Activated T-cell treated with anti-CD3 and anti-CD28 coated beads, Interleukin-2, amount 50 U/mL, for 24 hours (primary cell): ENCODE results near the gene PCDH9.

Source experiments
- DNase-seq: peaks from one replicate; pipeline ENCODE4 v3.0.0-alpha.2; 2020
- H3K27ac Mint-ChIP-seq: 2 replicates; pipeline ENCODE4 v1.8.0; 2020; ENCODE audit warnings: mild to moderate bottlenecking, mixed read lengths
- H3K27me3 Mint-ChIP-seq: 2 replicates; pipeline ENCODE4 v1.8.0; 2020; ENCODE audit warnings: mixed read lengths
- H3K36me3 Mint-ChIP-seq: 2 replicates; pipeline ENCODE4 v1.8.0; 2020; ENCODE audit warnings: low read depth, mixed read lengths
- H3K4me1 Mint-ChIP-seq: 2 replicates; pipeline ENCODE4 v1.8.0; 2020; ENCODE audit warnings: low read depth, mixed read lengths
- H3K4me3 Mint-ChIP-seq: 2 replicates; pipeline ENCODE4 v1.8.0; 2020; ENCODE audit warnings: mild to moderate bottlenecking, moderate library complexity, mixed read lengths
- H3K9me3 Mint-ChIP-seq: 2 replicates; pipeline ENCODE4 v1.8.0; 2020; ENCODE audit warnings: mixed read lengths

PCDH9 gene

GRCh38 chr13:66528180-66528579 lies 702.0 kb downstream of the PCDH9 start:
- no peak for DNase-seq
- Mint-ChIP-seq H3K36me3 (no peaks in the 10 kb centered on the region), H3K9me3 (no peaks in the 10 kb centered on the region), H3K27ac (no peak overlapping the region), H3K4me3 (no peak overlapping the region), H3K4me1 (no peaks in the 10 kb centered on the region), H3K27me3 (no peaks in the 10 kb centered on the region)

DNA sequence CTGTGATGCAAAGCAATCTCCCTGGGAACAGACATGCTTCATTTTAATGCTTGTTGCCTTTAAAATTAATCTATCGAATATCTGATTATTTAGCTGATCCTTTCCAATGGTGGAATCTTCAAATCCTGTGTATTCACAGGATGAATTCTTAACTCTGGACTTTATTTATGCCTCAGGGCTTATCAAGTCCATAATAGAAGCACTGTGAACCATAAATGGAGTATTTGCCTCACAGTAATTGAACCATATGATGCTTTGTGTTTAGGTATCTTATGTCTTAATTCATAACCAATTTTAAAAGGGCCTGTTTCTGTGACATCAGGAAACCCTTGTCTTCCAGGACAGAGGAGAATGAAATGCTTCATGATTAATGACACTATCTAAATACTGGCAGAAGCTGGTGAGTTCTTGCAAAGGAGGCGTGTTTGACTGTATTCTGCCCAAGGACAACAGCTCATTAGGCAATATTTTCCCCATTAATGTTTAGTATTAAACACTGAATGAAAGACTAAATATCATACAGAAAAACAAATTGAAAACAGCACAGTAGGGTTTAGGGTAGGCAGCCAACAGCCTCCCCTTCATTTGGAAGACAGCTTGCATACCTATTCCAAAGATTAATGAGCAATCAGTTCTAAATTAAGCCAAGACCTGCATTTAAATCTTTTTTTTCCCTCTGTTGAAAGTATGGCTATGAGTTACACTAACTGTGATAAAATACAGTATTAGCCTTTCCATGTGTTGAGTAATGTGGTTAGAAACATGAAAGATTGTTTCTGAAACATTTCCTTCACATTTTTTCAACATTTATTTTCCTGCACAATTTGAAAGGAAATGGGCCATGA lies 709.4 kb downstream of the PCDH9 start:
- H3K4me3 Mint-ChIP-seq: no peak overlapping the region
- H3K36me3 Mint-ChIP-seq: no peaks in the 10 kb centered on the region
- H3K27ac Mint-ChIP-seq: no peak overlapping the region
- no peak for DNase-seq
- H3K9me3 Mint-ChIP-seq: no peaks in the 10 kb centered on the region
- H3K27me3 Mint-ChIP-seq: no peaks in the 10 kb centered on the region
- no peaks in the 10 kb centered on the region for H3K4me1 Mint-ChIP-seq

DNA sequence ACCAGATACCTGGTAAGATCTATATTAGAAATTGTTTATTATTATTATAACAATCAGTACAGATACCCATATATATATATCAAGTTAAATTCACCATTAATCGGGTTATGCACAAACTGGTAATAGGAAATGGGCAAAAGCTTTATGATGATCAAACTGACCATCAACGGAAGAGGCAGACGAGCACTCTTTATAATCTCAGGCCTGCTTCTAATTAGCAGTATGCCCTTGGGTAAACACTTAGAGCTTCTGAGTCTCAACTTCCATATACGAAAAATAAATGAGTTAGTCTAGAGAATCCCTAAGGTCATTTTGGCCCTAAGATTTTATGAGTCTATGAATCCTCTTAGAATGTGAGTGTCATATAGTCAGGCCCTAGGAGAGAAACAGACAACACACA lies 710.9 kb downstream of the PCDH9 start:
- Mint-ChIP-seq H3K9me3 (no peaks in the 10 kb centered on the region), H3K27me3 (no peaks in the 10 kb centered on the region), H3K36me3 (no peaks in the 10 kb centered on the region), H3K27ac (no peak overlapping the region), H3K4me3 (no peak overlapping the region), H3K4me1 (no peaks in the 10 kb centered on the region)
- no peak for DNase-seq

- no peak overlapping the region for H3K4me3 Mint-ChIP-seq
- no peaks in the 10 kb centered on the region for H3K9me3 Mint-ChIP-seq
- H3K36me3 Mint-ChIP-seq: no peaks in the 10 kb centered on the region
- DNase-seq: no peak
- H3K27ac Mint-ChIP-seq: no peak overlapping the region
- peaks cover 1% of the 10 kb centered on the region for H3K4me1 Mint-ChIP-seq
- no peaks in the 10 kb centered on the region for H3K27me3 Mint-ChIP-seq
These were observed 712.1 kb downstream of the PCDH9 start for GRCh38 chr13:66518068-66518467.

DNA sequence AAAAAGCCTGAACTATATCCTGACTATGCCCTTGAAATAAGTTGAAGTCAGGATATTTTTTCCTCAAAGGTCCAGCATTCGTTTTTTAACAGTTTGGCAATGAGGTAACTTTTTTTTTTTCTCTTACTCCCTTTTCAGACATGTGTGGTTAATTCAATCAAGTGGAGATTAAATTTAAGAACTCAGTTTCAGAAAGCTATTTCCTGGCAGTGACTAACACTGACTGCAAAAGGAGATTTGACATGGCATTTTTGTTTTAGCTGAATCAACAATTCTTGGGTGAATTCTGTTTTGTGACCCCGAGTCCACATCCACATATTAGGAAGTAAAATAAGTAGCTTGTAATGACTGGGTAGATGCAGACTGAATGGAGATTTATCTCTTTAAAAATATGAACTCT lies 716.4 kb downstream of the PCDH9 start:
- no peak overlapping the region for H3K27ac Mint-ChIP-seq
- H3K27me3 Mint-ChIP-seq: no peaks in the 10 kb centered on the region
- H3K36me3 Mint-ChIP-seq: no peaks in the 10 kb centered on the region
- H3K4me3 Mint-ChIP-seq: no peak overlapping the region
- H3K4me1 Mint-ChIP-seq: peaks cover 1% of the 10 kb centered on the region
- peaks cover 3% of the 10 kb centered on the region for H3K9me3 Mint-ChIP-seq
- no peak for DNase-seq

- Mint-ChIP-seq H3K4me3 (no peak overlapping the region), H3K9me3 (peaks cover 18% of the 10 kb centered on the region), H3K4me1 (peaks cover 4% of the 10 kb centered on the region), H3K27me3 (no peaks in the 10 kb centered on the region), H3K36me3 (no peaks in the 10 kb centered on the region), H3K27ac (no peak overlapping the region)
- DNase-seq: no peak
These were observed 721.0 kb downstream of the PCDH9 start for GRCh38 chr13:66509175-66509574.

- no peak for DNase-seq
- Mint-ChIP-seq H3K9me3 (peaks cover 18% of the 10 kb centered on the region), H3K4me3 (no peak overlapping the region), H3K36me3 (no peaks in the 10 kb centered on the region), H3K4me1 (peaks cover 2% of the 10 kb centered on the region), H3K27ac (no peak overlapping the region), H3K27me3 (no peaks in the 10 kb centered on the region)
These were observed 721.8 kb downstream of the PCDH9 start for GRCh38 chr13:66508153-66508909.

DNA sequence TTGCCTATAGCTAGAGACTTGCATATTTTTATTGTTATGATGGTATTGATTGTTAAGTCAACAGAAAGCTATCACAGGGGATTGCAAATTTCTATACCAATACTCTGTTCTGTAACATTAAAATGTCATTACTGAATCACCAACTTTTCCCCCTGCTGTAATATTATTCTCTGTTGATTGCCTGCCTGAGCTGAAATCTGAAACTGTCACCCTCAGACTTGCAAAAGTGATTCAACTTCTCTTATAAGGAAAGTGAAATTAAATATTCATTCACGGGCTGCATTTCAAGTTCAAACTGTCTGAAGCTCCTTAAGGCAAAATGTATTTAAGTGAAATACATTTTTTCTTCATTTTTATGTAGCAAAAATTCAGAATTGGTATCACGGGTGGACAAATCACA lies 723.2 kb downstream of the PCDH9 start:
- Mint-ChIP-seq H3K27me3 (no peaks in the 10 kb centered on the region), H3K9me3 (peaks cover 18% of the 10 kb centered on the region), H3K4me3 (no peak overlapping the region), H3K27ac (no peak overlapping the region), H3K36me3 (no peaks in the 10 kb centered on the region), H3K4me1 (peaks cover 2% of the 10 kb centered on the region)
- no peak for DNase-seq

GRCh38 chr13:66506051-66506777 lies 723.9 kb downstream of the PCDH9 start:
- Mint-ChIP-seq H3K27ac (no peak overlapping the region), H3K4me3 (no peak overlapping the region), H3K36me3 (no peaks in the 10 kb centered on the region), H3K9me3 (peaks cover 15% of the 10 kb centered on the region), H3K4me1 (peaks cover 2% of the 10 kb centered on the region), H3K27me3 (no peaks in the 10 kb centered on the region)
- no peak for DNase-seq

DNA sequence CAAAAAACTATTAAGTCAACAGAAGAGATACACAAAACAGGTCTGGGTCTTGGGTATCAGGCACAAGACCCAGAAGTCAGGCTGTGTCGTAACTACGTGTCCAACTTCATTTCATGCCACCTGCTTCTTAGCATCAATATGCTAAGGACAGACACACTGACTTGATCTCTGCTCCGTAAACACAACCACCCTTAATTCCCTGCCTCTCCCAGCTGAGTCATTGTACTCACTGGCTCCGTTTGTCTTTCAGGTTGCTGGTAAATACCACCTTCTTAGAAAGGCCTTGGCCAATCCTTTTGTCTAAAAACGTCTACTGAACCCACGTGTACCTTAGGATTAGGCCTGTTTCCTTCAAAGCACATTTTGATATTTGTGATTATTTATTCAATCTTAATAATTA lies 726.2 kb downstream of the PCDH9 start:
- no peak overlapping the region for H3K4me3 Mint-ChIP-seq
- H3K36me3 Mint-ChIP-seq: no peaks in the 10 kb centered on the region
- H3K9me3 Mint-ChIP-seq: peaks cover 15% of the 10 kb centered on the region
- no peak for DNase-seq
- no peak overlapping the region for H3K27ac Mint-ChIP-seq
- H3K27me3 Mint-ChIP-seq: no peaks in the 10 kb centered on the region
- peaks cover 2% of the 10 kb centered on the region for H3K4me1 Mint-ChIP-seq

DNA sequence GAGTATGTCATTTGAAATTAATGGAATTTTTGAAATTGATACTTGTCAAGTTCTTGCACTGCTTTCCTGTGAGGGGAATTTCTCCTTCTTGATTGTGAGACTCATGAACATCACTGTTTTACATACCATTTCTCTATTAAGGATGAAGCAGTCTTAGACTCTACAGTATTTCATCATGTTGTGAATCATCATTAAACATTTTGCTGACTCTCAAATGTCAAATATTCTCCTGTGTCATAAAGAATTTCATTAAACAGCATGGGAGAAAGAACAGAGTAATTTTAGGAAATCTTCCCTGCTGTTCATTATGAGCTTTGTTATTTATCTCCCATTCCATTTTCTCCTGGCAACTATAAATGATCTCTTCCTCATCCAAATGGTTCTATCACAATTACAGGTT lies 729.0 kb downstream of the PCDH9 start:
- peaks cover 11% of the 10 kb centered on the region for H3K9me3 Mint-ChIP-seq
- DNase-seq: no peak
- no peak overlapping the region for H3K4me3 Mint-ChIP-seq
- no peaks in the 10 kb centered on the region for H3K4me1 Mint-ChIP-seq
- no peaks in the 10 kb centered on the region for H3K27me3 Mint-ChIP-seq
- no peak overlapping the region for H3K27ac Mint-ChIP-seq
- no peaks in the 10 kb centered on the region for H3K36me3 Mint-ChIP-seq

DNA sequence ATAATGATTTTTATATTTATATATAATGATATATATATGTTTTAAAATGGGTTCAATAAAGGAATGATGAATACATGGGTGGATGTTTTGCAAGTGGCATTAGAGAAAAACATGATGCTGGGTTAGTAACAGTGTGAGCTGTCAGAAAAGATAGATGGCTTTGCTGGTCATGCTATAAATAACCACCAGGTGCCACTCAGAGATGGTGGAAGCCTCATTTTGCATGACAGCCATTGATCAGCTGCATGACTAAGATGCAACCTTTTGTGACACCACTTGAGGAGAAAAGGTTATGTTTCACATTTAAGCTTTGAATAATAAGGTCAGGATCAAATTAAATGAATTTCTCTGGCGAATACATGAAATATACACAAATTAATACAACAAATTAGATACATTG lies 737.7 kb downstream of the PCDH9 start:
- no peaks in the 10 kb centered on the region for H3K36me3 Mint-ChIP-seq
- DNase-seq: no peak
- no peaks in the 10 kb centered on the region for H3K4me1 Mint-ChIP-seq
- no peaks in the 10 kb centered on the region for H3K27me3 Mint-ChIP-seq
- H3K4me3 Mint-ChIP-seq: no peak overlapping the region
- H3K9me3 Mint-ChIP-seq: peaks cover 3% of the 10 kb centered on the region
- no peak overlapping the region for H3K27ac Mint-ChIP-seq

GRCh38 chr13:66491251-66491650 lies 738.9 kb downstream of the PCDH9 start:
- H3K27ac Mint-ChIP-seq: no peak overlapping the region

DNA sequence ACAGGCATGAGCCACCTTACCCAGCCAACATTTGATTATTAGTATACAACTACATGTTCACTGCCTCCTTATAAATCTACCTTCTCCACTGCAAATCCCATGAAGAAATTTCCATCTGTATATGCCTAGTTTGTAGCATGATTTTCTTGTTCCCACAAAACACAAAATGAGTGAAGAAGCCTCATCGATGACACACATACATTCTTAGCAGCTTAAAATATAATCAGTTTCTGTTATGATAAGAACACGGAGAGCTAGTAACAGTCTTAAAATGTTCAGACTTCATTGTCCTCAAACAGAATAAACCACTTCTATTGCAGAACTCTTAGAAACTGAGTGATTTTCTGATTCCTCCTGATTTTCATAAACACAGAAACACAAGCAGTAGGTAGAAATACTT lies 740.5 kb downstream of the PCDH9 start:
- no peaks in the 10 kb centered on the region for H3K36me3 Mint-ChIP-seq
- no peaks in the 10 kb centered on the region for H3K27me3 Mint-ChIP-seq
- H3K4me1 Mint-ChIP-seq: no peaks in the 10 kb centered on the region
- DNase-seq: no peak
- H3K27ac Mint-ChIP-seq: no peak overlapping the region
- no peak overlapping the region for H3K4me3 Mint-ChIP-seq
- no peaks in the 10 kb centered on the region for H3K9me3 Mint-ChIP-seq

More at GRCh38 chr13:66491251-66491650, 738.9 kb downstream of the PCDH9 start:
- H3K4me1 Mint-ChIP-seq: no peaks in the 10 kb centered on the region
- H3K36me3 Mint-ChIP-seq: no peaks in the 10 kb centered on the region
- H3K27me3 Mint-ChIP-seq: no peaks in the 10 kb centered on the region
- H3K4me3 Mint-ChIP-seq: no peak overlapping the region
- H3K9me3 Mint-ChIP-seq: no peaks in the 10 kb centered on the region
- DNase-seq: no peak

DNA sequence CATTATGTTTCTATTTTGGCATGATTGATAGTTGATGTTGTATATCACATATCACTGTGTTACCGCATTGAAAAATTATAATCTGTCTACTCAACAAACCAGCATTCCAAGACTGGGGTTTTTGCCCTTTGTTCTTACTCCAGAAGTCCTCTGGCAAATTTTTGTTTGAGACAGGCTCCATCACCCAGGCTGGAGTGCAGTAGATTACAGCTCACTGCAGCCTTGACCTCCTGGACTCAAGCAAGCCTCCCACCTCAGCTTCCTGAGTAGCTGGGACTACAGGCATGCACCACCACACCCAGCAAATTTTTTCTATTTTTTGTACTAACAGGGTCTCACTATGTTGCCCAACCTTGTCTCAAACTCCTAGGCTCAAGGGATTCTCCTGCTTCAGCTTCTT lies 741.0 kb downstream of the PCDH9 start:
- no peak overlapping the region for H3K27ac Mint-ChIP-seq
- H3K27me3 Mint-ChIP-seq: no peaks in the 10 kb centered on the region
- H3K4me3 Mint-ChIP-seq: no peak overlapping the region
- no peak for DNase-seq
- no peaks in the 10 kb centered on the region for H3K4me1 Mint-ChIP-seq
- no peaks in the 10 kb centered on the region for H3K36me3 Mint-ChIP-seq
- no peaks in the 10 kb centered on the region for H3K9me3 Mint-ChIP-seq
